Lower leg skin (tissue), 3 donors: ENCODE results near the gene MRPS2.

Experiments
- CTCF ChIP-seq, 3 donors: fragments of 450-650 bp; IDR thresholded peaks; one replicate each; pipeline ENCODE4 v1.5.1; 2016; ENCODE audit warnings: antibody characterized with exemption in 3 of 3, mild to moderate bottlenecking in 3 of 3, moderate library complexity in 2 of 3
- POLR2A ChIP-seq, 2 donors: fragments of 450-650 bp; IDR thresholded peaks; one replicate each; pipeline ENCODE4 v1.6.1; 2016 to 2017; ENCODE audit warnings: antibody characterized with exemption in 2 of 2, mild to moderate bottlenecking in 1 of 2, moderate library complexity in 1 of 2

GRCh38 chr9:135473972-135474543, 26.4 kb upstream of the MRPS2 start:
- no peak for TF ChIP-seq CTCF (IDR thresholded peaks at IDR 0.05)
- no peak for TF ChIP-seq POLR2A (IDR thresholded peaks at IDR 0.05)
